ENCODE measurements around the gene ETS2. TPM values are rescaled to one million over a fixed set of nuclear protein-coding genes. Genes with fewer than 3 reads are reported as not detected.
"Not testable (repeated sequence)": the region's sequence is repeated elsewhere in the genome, so short reads cannot be mapped to it uniquely, and the experiment has no call there.

ETS2 gene
- total and polyA plus RNA-seq, 4 donors: 25.8 to 35.6 (median 31.9) TPM

DNA sequence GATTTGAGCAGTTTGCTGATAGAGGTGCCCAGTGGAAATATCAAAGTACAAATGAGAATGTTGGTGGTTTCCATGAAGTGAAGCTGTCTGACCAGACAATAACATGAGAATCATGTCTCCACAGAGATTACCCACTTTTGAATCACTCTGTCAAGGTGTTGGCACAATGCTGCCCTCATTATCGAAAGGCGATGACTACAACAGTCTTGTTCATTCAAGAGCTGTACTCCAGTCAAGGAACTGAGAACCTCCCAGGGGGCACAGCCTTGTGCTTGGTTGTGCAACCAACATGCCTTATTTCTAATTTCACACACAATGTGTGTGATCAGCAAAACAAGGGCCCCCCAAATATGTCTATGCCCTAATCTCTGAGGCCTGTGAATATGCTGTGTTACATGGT, 35.7 kb downstream of the ETS2 start:
- H3K4me3 ChIP-seq (ENCODE audit: low read depth, low read length): no peak overlapping the region
- H3K27me3 ChIP-seq (ENCODE audit: control insufficient read depth, insufficient read depth, low read length): no peaks in the 10 kb centered on the region
- H3K4me1 ChIP-seq (ENCODE audit: control insufficient read depth, insufficient read depth, low read length): no peaks in the 10 kb centered on the region
- H3K36me3 ChIP-seq (ENCODE audit: control insufficient read depth, insufficient read depth, low read length): no peaks in the 10 kb centered on the region
- 84% methylated on average over 2 of the region's 2 CpGs for WGBS (ENCODE audit: insufficient coverage)
- H3K9me3 ChIP-seq (ENCODE audit: control insufficient read depth, insufficient read depth, low read length): no peaks in the 10 kb centered on the region
- no peak overlapping the region for H3K27ac ChIP-seq (ENCODE audit: low read depth, low read length)
- no peak for DNase-seq (ENCODE audit: low read depth in 4 of 6, low spot score in 6 of 6)

DNA sequence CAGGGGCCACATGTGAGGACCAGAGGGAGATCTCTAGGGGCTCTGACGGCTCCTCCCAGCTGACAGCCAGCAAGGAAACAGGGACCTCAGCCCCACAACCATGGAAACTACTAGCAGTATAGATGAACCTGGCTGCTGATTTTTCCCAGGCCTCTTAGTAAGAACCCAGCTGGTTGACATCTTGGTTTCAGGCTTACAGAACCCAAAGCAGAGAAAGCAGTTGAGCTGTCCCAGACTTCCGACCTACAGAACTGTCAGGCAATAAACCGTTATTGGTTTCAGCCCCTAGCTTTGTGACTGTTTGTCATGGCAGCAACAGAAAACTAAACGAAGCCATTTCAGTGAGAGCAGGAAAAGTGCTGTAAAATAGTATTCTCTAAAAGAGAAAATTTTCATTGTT, 36.4 kb downstream of the ETS2 start:
- WGBS (ENCODE audit: insufficient coverage): 79% methylated on average over 3 of the region's 4 CpGs
- no peaks in the 10 kb centered on the region for H3K36me3 ChIP-seq (ENCODE audit: control insufficient read depth, insufficient read depth, low read length)
- no peaks in the 10 kb centered on the region for H3K27me3 ChIP-seq (ENCODE audit: control insufficient read depth, insufficient read depth, low read length)
- H3K9me3 ChIP-seq (ENCODE audit: control insufficient read depth, insufficient read depth, low read length): no peaks in the 10 kb centered on the region
- DNase-seq (ENCODE audit: low read depth in 4 of 6, low spot score in 6 of 6): no peak
- H3K27ac ChIP-seq (ENCODE audit: low read depth, low read length): no peak overlapping the region
- no peaks in the 10 kb centered on the region for H3K4me1 ChIP-seq (ENCODE audit: control insufficient read depth, insufficient read depth, low read length)
- H3K4me3 ChIP-seq (ENCODE audit: low read depth, low read length): no peak overlapping the region

GRCh38 chr21:38843379-38843778, 37.6 kb downstream of the ETS2 start:
- no peak for DNase-seq (ENCODE audit: low read depth in 4 of 6, low spot score in 6 of 6)
- H3K4me1 ChIP-seq (ENCODE audit: control insufficient read depth, insufficient read depth, low read length): no peaks in the 10 kb centered on the region
- H3K4me3 ChIP-seq (ENCODE audit: low read depth, low read length): no peak overlapping the region
- H3K27me3 ChIP-seq (ENCODE audit: control insufficient read depth, insufficient read depth, low read length): no peaks in the 10 kb centered on the region
- H3K9me3 ChIP-seq (ENCODE audit: control insufficient read depth, insufficient read depth, low read length): no peaks in the 10 kb centered on the region
- 100% methylated on average over 5 of the region's 5 CpGs for WGBS (ENCODE audit: insufficient coverage)
- H3K36me3 ChIP-seq (ENCODE audit: control insufficient read depth, insufficient read depth, low read length): no peaks in the 10 kb centered on the region
- H3K27ac ChIP-seq (ENCODE audit: low read depth, low read length): no peak overlapping the region

GRCh38 chr21:38843806-38844503, 38.2 kb downstream of the ETS2 start:
- no peak overlapping the region for H3K4me3 ChIP-seq (ENCODE audit: low read depth, low read length)
- 67% methylated on average over 1 of the region's 4 CpGs for WGBS (ENCODE audit: insufficient coverage)
- H3K4me1 ChIP-seq (ENCODE audit: control insufficient read depth, insufficient read depth, low read length): no peaks in the 10 kb centered on the region
- no peak overlapping the region for H3K27ac ChIP-seq (ENCODE audit: low read depth, low read length)
- no peaks in the 10 kb centered on the region for H3K36me3 ChIP-seq (ENCODE audit: control insufficient read depth, insufficient read depth, low read length)
- no peak for DNase-seq (ENCODE audit: low read depth in 4 of 6, low spot score in 6 of 6)
- H3K9me3 ChIP-seq (ENCODE audit: control insufficient read depth, insufficient read depth, low read length): no peaks in the 10 kb centered on the region
- H3K27me3 ChIP-seq (ENCODE audit: control insufficient read depth, insufficient read depth, low read length): no peaks in the 10 kb centered on the region

DNA sequence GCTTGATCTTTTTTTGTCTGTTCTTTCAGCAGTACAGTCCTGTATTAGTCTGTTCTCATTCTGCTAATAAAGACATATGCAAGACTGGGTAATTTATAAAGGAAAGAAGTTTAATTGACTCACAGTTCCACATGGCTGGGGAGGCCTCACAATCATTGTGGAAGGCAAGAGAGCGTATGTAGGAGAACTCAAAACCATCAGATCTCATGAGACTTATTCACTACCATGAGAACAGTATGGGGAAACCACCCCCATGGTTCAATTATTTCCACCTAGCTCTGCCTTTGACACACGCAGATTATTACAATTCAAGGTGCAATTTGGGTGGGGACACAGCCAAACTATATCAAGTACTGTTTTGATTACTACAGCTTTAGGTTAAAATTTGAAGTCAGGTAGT, 39.6 kb downstream of the ETS2 start:
- H3K27ac ChIP-seq (ENCODE audit: low read depth, low read length); H3K4me1 ChIP-seq (ENCODE audit: control insufficient read depth, insufficient read depth, low read length); DNase-seq (ENCODE audit: low read depth in 4 of 6, low spot score in 6 of 6); H3K27me3 ChIP-seq (ENCODE audit: control insufficient read depth, insufficient read depth, low read length); H3K9me3 ChIP-seq (ENCODE audit: control insufficient read depth, insufficient read depth, low read length); H3K36me3 ChIP-seq (ENCODE audit: control insufficient read depth, insufficient read depth, low read length); H3K4me3 ChIP-seq (ENCODE audit: low read depth, low read length): not testable (repeated sequence)
- no CpG with 5 or more reads among the region's 2 CpGs for WGBS (ENCODE audit: insufficient coverage)

DNA sequence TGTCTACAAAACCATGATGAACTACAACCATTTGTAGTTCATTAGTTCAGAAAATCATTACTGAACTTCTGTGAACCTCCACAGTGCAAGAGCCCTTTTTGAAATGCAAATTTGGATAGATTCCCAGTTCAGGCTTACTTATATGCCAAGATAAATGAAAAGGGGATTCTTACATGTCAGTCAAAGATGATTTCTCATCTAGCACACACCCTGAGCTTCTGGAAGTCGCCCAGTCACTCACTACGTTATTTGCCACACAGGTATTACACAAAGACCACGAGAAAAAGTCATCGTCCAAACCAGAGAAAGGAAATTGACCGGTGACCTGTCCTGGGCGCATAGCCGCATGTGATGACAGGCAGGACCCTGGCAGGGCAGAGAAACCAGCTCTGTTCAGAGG, 41.8 kb downstream of the ETS2 start:
- WGBS (ENCODE audit: insufficient coverage): 89% methylated on average over 5 of the region's 7 CpGs
- H3K4me3 ChIP-seq (ENCODE audit: low read depth, low read length): no peak overlapping the region
- no peak overlapping the region for H3K27ac ChIP-seq (ENCODE audit: low read depth, low read length)
- H3K4me1 ChIP-seq (ENCODE audit: control insufficient read depth, insufficient read depth, low read length): no peaks in the 10 kb centered on the region
- no peaks in the 10 kb centered on the region for H3K9me3 ChIP-seq (ENCODE audit: control insufficient read depth, insufficient read depth, low read length)
- no peaks in the 10 kb centered on the region for H3K36me3 ChIP-seq (ENCODE audit: control insufficient read depth, insufficient read depth, low read length)
- H3K27me3 ChIP-seq (ENCODE audit: control insufficient read depth, insufficient read depth, low read length): no peaks in the 10 kb centered on the region
- DNase-seq (ENCODE audit: low read depth in 4 of 6, low spot score in 6 of 6): peak in 1 of 6 donors; percentile 27

- H3K4me3 ChIP-seq (ENCODE audit: low read depth, low read length): no peak overlapping the region
- no peaks in the 10 kb centered on the region for H3K4me1 ChIP-seq (ENCODE audit: control insufficient read depth, insufficient read depth, low read length)
- H3K36me3 ChIP-seq (ENCODE audit: control insufficient read depth, insufficient read depth, low read length): no peaks in the 10 kb centered on the region
- no peaks in the 10 kb centered on the region for H3K9me3 ChIP-seq (ENCODE audit: control insufficient read depth, insufficient read depth, low read length)
- H3K27me3 ChIP-seq (ENCODE audit: control insufficient read depth, insufficient read depth, low read length): no peaks in the 10 kb centered on the region
- no peak overlapping the region for H3K27ac ChIP-seq (ENCODE audit: low read depth, low read length)
- WGBS (ENCODE audit: insufficient coverage): 77% methylated on average over 6 of the region's 7 CpGs
- DNase-seq (ENCODE audit: low read depth in 4 of 6, low spot score in 6 of 6): no peak
Observed at GRCh38 chr21:38848187-38848609, 42.5 kb downstream of the ETS2 start.

DNA sequence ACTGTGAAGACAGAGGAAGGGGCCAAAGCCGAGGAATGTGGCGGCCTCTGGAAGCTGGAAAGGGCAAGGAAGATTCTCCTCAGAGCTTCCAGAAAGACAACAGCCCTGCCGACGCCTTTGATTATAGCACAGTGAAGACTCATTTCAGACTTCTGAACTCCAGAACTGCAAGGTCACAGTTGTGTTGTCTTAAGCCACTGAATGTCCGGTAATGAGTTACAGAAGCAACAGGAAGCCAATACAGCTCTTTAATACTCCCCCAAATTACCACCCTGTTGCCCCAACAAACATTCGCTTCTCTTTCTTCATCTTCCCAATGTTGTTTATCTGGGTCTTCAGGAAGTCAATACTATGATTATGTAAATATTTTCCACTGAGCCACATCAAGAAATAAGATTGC, 44.0 kb downstream of the ETS2 start:
- Histone ChIP-seq H3K4me1 (ENCODE audit: control insufficient read depth, insufficient read depth, low read length) (no peaks in the 10 kb centered on the region), H3K4me3 (ENCODE audit: low read depth, low read length) (no peak overlapping the region), H3K36me3 (ENCODE audit: control insufficient read depth, insufficient read depth, low read length) (no peaks in the 10 kb centered on the region), H3K27me3 (ENCODE audit: control insufficient read depth, insufficient read depth, low read length) (no peaks in the 10 kb centered on the region), H3K9me3 (ENCODE audit: control insufficient read depth, insufficient read depth, low read length) (no peaks in the 10 kb centered on the region), H3K27ac (ENCODE audit: low read depth, low read length) (no peak overlapping the region)
- DNase-seq (ENCODE audit: low read depth in 4 of 6, low spot score in 6 of 6): peak in 1 of 6 donors; percentile 14
- 91% methylated on average over 4 of the region's 6 CpGs for WGBS (ENCODE audit: insufficient coverage)

DNA sequence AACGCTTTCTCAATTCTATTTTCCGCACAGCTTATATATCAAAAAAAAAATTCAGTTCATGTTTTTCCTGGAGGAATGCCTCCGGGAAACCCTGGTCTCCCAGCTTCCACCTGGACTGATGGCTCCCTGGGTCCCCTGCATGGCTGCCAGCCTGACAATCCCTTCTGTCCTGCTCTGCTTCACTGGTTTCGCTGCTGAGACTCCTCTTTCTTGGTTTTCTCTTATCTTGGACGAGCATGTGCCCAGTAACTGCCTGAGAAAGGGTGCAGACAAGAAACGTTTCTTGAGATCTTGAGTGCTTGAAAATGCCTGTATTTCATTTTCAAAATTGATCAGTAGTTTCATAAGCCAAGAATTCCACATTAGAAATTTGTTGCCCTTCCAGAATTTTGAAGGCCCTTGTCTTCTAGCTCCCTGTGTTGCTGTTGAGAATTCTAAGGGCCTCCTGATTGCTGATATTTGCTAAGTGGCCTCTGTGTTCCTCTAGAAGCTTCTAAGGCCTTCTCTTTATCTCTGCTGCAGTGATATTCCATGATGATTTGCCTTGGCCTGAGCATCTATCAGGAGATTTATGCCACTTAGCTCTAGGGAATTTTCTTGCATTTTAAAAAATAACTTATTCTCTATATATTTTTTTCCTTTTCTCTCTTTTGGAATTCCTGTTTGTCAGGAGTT, 44.7 kb downstream of the ETS2 start:
- WGBS (ENCODE audit: insufficient coverage): 86% methylated on average over 4 of the region's 6 CpGs

GRCh38 chr21:38851101-38851500, 45.4 kb downstream of the ETS2 start:
- 82% methylated on average over 1 of the region's 1 CpG for WGBS (ENCODE audit: insufficient coverage)

More for the DNA sequence above, 44.7 kb downstream of the ETS2 start:
- no peak overlapping the region for H3K4me3 ChIP-seq (ENCODE audit: low read depth, low read length)
- peak in 1 of 6 donors; percentile 44 for DNase-seq (ENCODE audit: low read depth in 4 of 6, low spot score in 6 of 6)
- no peaks in the 10 kb centered on the region for H3K4me1 ChIP-seq (ENCODE audit: control insufficient read depth, insufficient read depth, low read length)
- no peaks in the 10 kb centered on the region for H3K9me3 ChIP-seq (ENCODE audit: control insufficient read depth, insufficient read depth, low read length)
- H3K27me3 ChIP-seq (ENCODE audit: control insufficient read depth, insufficient read depth, low read length): no peaks in the 10 kb centered on the region
- no peak overlapping the region for H3K27ac ChIP-seq (ENCODE audit: low read depth, low read length)
- no peaks in the 10 kb centered on the region for H3K36me3 ChIP-seq (ENCODE audit: control insufficient read depth, insufficient read depth, low read length)

More at GRCh38 chr21:38851101-38851500, 45.4 kb downstream of the ETS2 start:
- H3K27me3 ChIP-seq (ENCODE audit: control insufficient read depth, insufficient read depth, low read length): no peaks in the 10 kb centered on the region
- H3K4me3 ChIP-seq (ENCODE audit: low read depth, low read length): no peak overlapping the region
- H3K4me1 ChIP-seq (ENCODE audit: control insufficient read depth, insufficient read depth, low read length): no peaks in the 10 kb centered on the region
- no peaks in the 10 kb centered on the region for H3K9me3 ChIP-seq (ENCODE audit: control insufficient read depth, insufficient read depth, low read length)
- H3K27ac ChIP-seq (ENCODE audit: low read depth, low read length): no peak overlapping the region
- no peak for DNase-seq (ENCODE audit: low read depth in 4 of 6, low spot score in 6 of 6)
- H3K36me3 ChIP-seq (ENCODE audit: control insufficient read depth, insufficient read depth, low read length): no peaks in the 10 kb centered on the region
